ENCODE measurements around the gene C13orf42.

C13orf42 gene

GRCh38 chr13:51065372-51066090 is 45.5 kb downstream of the C13orf42 start:
- DNase-seq: no peak

DNA sequence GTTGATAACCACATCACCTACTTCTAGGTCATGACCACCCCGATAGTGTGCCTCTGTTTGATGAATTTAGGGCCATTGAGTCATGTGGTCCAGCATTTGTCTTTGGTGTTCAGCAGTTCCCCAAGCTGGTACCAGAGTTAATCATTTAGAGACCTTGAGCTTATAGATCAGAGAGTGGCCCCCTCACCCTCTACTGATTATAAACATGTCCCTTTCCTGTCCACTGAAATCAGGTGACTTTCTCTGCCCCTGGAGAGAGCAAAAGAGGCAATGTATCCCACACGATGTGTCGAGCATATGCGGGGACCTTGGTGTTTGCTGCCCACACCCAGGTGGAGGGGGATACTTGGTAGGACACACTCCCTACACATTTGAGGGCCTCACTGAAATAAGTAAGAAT is 46.3 kb downstream of the C13orf42 start:
- no peak for DNase-seq

DNA sequence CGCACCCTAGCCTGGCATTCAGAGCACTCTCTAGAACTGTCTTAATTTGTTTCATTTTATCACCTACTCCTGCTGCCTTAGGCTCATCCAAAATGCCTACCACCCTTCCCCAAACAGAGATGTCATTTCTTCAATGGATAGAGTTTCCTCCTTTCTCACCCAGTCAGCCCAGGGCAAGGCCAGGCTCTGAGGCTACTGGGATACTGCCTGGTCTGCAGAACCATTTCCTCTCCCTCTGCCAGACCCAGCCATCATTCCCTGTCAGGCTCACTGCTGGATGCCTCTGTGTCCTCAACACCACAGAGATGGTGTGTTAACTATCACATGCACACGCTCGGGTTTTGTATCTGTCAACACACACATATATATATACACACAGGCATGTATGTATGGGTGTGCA is 47.2 kb downstream of the C13orf42 start:
- no peak for DNase-seq

GRCh38 chr13:51058461-51059167 is 52.5 kb downstream of the C13orf42 start:
- DNase-seq: no peak

DNA sequence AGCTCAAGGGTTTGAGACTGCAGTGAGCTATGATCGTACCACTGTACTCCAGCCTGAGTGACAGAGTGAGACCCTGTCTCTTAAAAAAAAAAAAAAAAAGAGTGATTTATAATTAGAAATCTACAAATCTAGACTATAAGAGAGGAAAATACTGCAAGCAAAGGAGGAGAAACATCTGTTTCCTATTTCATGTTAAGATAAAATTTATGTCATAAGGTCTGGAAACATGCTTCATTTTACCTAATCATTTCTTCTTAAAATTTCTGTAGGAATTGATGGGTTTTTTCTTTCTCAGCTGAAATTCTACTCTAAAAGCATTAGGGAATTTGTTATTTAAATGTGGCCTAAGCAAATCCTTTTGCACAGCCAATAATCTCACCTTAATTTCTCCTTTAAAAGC is 53.2 kb downstream of the C13orf42 start:
- DNase-seq: no peak

GRCh38 chr13:51057001-51057400 is 54.1 kb downstream of the C13orf42 start:
- DNase-seq: no peak

DNA sequence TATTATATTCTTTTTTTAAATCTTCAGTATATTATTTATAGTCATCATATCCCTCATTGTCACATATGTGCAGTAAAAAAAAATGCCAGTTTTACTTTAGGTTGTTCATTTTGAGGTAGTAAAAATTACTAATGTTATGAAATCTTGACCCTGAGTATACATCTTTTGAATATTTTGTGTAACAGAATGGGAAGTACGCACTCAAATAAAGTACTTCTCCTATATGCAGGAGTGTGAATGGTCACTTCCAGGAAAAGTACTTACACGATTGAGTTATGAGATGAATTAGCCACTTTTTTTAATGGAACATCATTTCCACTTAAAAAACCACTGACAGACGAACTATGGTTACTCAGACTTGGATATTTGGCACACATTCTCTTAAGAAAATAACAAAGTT is 58.5 kb downstream of the C13orf42 start:
- no peak for DNase-seq

DNA sequence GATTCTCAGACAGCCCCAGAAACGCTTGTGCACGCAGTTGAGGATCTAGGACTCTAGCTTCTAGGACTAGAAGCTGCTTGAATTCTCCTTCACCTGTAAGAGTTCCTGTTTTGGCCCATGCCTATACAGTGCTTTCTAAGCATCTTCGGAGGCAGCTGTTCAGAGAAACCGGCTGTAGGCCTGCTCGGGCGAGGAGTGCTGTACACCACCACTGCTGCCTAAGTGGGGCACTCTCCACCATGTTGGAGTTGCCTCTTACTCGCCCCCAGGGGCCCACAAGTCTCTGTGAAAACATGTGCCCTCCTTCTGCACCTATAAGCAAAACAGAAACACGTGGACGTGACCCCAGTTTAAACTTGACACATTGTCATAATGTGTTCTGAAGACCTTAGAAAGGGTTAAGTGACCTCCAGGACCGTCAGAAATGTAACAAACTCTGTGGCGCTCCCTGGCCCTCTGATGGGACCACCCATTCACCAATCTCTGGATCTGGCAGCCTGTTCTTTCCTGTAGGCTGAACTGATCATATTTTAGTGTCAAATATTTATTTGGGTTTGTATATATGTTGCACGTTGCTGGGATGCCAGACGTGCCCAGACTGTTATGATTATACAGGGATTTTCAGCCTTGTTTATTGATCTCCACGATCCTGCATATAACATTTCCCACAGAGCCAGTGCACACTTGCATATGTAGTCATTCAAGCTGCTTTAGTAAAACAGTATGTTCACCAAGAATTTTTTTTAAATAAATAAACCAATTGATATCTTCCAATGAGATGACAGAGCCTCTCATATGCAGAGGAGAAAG is 60.8 kb downstream of the C13orf42 start:
- DNase-seq: no peak

DNA sequence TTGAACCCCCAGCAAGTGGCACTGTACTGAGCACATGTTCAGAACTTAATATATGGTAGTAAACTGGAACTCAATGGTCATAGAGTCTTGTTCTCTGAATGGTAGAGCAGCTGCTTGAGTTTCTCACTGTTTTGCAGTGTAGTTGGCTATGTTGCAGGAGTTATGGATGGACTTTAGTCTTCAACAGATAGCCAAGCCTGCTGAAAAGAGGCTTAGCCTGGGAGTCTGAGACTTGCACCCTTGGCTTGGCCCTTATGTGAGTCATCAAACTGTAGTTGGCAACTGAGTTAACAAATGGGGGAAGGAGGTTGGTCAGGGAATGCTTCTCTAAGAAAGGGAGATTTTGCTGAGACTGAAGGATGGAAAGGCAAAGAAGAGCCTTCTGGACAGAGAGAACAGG is 62.5 kb downstream of the C13orf42 start:
- no peak for DNase-seq

- DNase-seq: no peak
Measured at GRCh38 chr13:51048166-51048461, 63.0 kb downstream of the C13orf42 start.

DNA sequence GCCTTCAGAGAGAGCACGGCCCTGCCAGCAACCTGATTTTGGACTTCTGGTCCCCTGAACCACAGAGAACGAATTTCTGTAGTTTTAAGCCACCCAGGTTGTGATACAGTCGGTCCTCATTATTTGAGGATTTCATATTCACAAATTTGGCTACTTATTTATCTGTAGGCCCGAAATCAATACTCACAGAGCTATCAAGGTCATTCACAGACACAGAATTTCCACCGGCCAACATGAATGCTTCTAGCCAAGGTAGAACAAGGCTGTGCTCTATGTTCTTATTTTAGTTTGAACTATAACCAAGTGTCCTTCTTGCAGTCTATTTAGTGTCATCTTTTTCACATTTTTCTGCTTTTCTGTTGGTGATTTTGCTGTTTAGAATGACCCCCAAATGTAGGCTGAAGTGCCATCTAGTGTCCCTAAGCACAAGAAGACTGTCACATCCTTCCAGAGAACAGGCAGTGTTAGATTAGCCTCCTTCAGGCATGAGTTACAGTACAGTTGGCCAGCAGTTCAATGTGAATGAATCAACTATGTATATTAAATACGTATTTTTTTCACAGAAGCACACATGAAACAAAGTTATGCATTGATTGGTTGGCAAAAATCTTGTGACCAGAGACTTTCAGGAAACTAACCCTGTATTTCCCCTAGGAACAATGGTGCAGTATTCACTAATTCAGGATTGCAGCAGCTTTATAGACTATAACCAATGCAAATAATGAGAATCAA is 63.5 kb downstream of the C13orf42 start:
- DNase-seq: no peak

DNA sequence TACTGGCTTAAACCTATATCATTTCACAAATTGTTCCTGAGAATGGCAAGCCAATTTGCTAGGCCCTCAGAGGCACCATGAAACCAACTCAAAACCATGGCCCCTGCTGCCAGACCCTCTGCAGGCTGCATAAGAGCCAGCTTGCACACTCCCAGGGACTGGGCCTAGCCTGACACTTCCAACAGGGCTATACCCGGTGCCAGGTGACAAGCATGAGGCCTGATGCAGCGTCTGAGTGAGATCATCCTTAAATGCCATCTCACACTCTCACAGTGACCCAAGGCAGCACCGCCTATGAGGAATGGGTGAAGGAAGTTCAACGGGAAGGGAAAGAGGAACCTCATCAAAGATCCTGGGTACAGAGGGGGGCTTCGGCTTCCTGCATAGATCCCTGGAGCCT is 65.6 kb downstream of the C13orf42 start:
- DNase-seq: no peak

- DNase-seq: no peak
Measured at GRCh38 chr13:51044023-51044665, 66.9 kb downstream of the C13orf42 start.

GRCh38 chr13:51043310-51043709 is 67.8 kb downstream of the C13orf42 start:
- no peak for DNase-seq

DNA sequence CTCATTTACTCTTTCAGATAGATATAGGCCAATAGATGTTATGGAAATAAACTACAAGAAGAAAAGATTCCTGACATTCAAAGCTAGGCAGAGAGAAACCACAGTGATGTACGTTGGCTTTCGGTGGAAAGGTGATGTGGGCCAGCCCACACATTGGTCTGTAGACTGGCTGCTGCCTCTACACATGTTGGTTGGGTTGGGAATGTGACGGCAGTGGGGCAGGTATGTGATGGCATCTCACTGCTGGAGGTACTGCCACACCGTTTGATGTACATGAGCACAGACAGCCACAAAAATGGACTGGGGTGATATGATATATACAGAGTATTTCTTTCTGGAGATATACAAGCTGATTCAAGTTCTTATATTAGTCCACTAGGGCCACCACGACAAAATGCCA is 69.4 kb downstream of the C13orf42 start:
- no peak for DNase-seq

DNA sequence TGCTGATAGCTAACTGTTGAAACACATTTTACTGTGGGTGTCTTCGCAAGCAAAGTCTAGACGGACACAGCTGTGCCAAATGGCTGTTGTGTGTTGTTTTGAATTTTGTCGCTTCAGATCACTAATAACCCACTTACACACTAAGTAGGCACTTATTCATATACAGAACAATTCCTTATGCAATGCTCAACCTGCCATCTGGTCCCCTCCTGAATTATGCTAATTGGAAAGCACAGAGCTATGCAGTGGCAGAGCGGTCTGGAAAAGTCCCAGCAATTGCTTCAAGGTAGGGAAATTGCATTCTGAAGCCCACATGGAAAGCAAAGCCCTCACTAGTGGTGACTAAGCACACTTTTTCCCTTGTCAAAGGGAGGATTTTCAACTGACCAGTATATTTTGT is 69.9 kb downstream of the C13orf42 start:
- DNase-seq: peak in 1 of 2 donors; percentile 37

GRCh38 chr13:51040431-51040830 is 70.6 kb downstream of the C13orf42 start:
- DNase-seq: no peak

DNA sequence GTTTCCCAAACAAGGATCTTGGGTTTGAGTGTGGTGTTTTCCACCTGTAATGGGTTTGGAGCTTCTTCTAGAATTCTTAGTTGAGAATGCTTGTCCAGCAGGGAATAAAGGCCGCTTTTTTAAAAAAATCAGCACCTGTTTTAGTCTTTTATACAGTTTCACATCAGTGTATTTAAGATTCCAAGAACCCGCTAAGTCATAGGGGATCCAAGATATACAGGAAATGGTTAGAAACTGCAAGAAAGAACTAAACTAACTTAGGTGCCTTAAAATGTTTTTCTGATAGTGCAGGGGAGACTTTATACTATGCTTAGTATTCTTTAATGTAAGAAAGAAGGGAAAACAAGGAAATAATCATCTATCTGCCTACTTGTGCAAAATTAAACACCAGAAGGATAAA is 74.7 kb downstream of the C13orf42 start:
- no peak for DNase-seq

- no peak for DNase-seq
Measured at GRCh38 chr13:51035978-51036377, 75.1 kb downstream of the C13orf42 start.

DNA sequence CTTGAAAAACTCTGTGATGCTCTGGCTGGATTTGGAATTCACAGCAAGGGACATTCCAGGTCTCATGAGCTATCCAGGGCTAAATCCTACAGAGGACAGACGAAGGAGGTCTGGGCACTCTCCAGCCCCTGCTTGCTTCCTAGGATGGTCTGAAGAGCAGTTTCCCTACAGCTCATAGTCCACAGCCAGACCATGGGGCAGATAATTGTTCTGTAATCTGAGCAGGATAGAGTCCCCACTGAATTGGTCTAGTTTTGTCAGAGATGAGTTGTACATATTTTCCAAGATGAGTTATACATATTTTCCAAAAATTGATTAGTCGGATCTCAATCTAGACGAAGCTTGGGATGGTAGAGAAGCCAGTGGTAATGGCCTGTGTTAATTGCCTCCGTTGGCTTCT is 75.6 kb downstream of the C13orf42 start:
- DNase-seq: no peak

DNA sequence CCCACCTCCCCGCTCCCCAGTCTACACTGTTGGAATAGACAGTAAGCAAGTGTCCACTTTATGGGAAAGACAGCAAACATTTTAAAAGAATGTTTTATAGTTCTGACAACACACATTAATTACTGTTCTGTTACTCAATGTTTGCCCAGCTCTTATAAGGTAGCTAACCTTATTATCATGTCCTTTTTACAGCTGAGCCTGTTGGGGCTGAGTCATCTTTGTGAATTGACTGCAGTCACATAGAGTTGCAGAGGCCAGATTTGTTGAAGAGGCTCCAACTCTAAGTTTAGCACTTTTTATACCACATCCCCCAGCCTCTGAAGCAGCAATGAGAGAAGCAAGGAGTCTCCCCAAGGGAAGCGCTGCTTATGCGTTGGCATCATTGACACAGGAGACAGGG is 76.2 kb downstream of the C13orf42 start:
- no peak for DNase-seq

GRCh38 chr13:51033421-51034185 is 77.5 kb downstream of the C13orf42 start:
- DNase-seq: no peak
